NCI-H2227 treated with DMSO at 0.1 percent for 48 hours (cell line): Measurements from ENCODE around the gene MSH6.
"Not testable (repeated sequence)": the region's sequence is repeated elsewhere in the genome, so short reads cannot be mapped to it uniquely, and the experiment has no call there.

Experiments
- DNase-seq: peaks from one replicate; lab custom pipeline; 2025; lab: John Stamatoyannopoulos, UW

The MSH6 gene

DNA sequence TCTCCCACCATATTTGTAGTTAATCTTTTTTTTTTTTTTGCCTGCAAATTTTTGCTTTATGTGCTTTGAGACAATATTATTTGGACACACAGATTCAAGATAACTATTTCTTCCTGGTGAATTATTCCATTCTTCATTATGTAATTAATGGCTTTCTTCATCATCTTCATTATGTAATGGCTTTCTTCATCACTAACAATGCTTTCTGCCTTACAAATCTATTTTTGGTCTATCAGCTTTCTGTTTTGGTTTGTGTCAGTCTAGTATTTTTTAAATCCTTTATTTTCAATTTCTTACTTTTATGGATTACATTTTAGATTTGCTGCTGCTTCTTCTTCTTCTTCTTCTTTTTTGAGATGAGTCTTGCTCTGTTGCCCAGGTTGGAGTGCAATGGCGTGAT lies 60.5 kb downstream of the MSH6 start:
- DNase-seq = no peak

DNA sequence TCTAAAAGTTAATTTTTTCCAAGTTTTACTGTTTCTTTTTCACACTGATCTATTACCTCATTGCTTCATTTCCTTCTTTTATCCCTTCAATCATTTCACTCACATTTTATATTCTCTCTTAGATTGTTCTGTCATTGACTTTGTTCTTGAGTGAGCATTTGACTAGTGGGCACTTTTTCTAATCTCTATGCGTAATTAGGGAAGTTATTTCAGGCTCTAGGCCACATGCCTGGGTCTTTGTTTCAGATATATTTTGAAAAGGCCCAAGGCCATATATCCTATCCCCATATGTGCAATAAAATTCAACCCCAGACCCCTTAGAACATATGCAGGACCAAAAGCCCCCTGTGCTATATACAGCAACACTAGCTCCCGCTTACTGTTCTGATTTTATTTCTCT lies 61.2 kb downstream of the MSH6 start:
- DNase-seq = no peak

DNA sequence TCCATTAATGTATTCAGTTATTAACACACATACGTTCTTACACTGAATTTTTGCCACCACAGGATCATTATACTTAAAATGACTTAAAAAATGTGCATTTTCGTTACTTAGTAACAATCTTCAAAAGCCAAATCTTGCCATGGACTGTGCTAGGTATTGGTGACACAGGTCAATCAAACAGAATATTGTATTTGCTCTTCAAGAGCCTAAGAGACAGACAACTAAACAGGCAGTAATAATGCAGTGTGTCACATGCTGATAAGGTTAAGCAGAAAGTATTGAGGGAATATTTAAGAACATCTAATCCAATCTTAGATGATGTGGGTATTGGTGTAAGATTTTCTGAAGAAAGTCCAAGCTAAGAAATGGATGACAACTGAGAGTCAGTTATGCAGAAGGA lies 66.4 kb downstream of the MSH6 start:
- no peak for DNase-seq

DNA sequence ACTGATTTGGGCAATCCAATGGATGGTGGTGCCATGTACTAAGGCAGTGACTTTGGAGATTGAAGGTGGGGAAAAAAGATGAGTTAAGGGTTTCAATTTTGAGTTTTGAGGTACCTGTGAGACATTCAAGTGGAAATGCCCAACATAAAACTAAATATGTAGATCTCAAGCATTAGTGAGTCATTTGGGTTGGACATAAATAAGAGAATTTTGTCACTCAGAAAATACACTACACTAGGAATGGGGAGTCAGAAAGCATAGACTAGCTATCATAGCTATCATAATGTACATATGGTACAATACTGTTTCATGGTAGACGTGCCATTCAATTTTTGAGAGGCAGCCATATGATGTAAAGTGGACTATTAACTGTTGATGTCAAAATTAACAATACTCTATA lies 67.3 kb downstream of the MSH6 start:
- DNase-seq = no peak

DNA sequence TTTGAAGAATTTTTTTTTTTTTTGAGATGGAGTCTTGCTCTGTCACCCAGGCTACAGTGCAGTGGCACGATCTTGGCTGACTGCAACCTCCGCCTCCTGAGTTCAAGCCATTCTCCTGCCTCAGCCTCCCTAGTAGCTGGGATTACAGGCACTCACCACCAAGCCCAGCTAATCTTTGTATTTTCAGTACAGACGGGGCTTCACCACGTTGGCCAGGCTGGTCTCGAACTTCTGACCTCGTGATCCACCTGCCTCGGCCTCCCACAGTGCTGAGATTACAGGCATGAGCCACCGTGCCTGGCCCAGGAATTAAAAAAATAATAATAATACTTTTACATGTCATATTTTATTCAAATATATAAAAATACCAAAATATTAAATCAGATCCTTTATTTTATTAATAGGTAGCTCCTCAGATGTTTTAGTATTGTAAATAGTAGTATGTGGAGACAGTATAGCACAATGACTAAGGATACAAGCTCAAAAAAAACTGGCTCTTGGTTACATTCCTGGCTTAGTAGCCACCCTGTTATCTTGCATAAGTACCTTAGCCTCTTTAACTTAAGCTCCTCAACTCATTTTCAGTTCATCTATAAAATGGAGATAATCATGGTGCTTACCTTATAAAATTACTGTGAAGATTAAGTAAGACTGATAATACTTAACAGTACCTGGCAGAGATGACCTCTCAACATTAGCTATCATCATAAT lies 70.3 kb downstream of the MSH6 start:
- not testable (repeated sequence) for DNase-seq
